Eye (tissue), 1 donor: ENCODE data around the gene FGD1.

Experiments used
- DNase-seq: peaks from one replicate; pipeline ENCODE4 v3.0.0-alpha.2; 2015

The FGD1 gene

GRCh38 chrX:54470054-54470760 lies 25.8 kb downstream of the FGD1 start:
- DNase-seq: no peak

DNA sequence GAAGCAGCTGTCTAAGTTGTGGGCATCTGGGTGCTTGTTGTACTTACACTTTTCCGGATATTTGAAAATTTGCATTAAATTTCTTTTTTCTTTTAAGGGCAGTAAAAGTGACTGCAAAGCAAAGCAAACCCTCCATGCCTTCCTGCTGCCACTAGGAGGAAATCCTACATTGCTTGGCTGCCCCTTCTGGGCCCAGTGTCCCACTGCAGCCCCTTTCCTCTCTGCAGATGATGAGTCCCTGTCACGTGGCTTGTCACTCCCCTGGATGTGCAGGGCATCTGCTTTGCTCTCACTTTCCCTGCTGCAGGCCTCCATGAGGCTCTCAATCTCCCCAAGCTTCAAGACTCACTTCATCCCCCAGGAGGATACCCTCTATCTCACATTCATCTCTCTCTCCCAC lies 43.1 kb downstream of the FGD1 start:
- peak; percentile 38 for DNase-seq

DNA sequence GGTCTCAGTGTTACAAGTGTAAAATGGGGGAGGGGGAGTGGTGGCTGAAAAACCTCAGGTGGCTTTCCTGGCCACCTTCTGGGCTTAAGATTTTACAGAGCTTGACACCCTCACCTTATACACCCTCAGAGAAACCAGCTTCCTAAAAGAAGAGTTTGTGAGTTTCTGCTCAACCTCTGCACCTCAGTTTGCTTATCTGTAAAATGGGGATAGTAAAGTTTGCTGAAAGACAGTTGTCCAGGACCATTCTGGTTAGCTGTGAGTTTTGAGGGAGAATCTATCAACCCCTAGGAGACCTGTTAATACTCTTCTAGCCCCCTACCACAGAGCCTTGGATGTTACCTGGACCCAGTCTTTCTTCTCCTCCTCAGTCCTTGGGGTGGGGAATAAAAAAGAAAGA lies 46.1 kb downstream of the FGD1 start:
- no peak for DNase-seq

- no peak for DNase-seq
Measured at GRCh38 chrX:54447461-54447860, 48.6 kb downstream of the FGD1 start.

DNA sequence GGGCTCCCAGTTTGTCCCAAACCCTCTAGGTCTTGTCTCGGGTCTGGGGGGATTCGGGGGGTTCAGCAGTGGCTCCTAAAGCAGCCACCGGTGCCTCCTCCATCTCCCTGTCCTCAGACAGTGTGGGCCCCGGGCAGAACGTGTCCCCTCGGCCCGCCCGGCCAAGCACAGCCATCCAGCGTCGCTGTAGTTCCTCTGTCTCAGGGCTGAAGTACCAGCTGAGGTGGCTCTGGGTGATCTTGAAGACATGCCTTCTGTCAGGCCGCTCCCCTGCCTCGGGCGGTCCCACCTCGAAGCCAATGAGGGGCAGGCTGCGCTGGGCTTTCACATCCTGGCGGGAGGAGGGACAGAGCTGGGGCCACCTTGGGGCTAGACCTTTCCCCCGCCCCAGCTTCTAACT lies 50.0 kb downstream of the FGD1 start:
- no peak for DNase-seq

DNA sequence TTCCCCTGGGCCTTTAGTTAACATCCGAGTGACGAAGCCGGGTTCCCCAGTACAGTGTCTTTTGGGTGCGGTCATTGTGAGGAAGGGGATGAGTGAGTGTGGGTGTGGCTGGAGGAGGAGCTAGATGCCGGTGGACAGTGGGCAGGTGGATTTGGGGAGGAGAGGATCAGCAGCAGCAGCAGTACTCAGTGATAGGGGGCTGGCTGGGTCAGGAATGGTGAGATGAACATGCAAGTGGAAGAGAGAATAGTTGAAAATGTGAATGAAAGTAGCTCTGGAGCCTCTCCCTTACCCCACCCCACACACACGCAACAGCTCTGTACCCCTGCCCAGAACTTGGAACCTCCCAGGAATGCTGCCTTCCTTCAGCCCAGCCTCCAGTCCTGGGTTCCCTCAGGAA lies 51.3 kb downstream of the FGD1 start:
- no peak for DNase-seq

GRCh38 chrX:54442790-54443189 lies 53.2 kb downstream of the FGD1 start:
- DNase-seq: no peak

DNA sequence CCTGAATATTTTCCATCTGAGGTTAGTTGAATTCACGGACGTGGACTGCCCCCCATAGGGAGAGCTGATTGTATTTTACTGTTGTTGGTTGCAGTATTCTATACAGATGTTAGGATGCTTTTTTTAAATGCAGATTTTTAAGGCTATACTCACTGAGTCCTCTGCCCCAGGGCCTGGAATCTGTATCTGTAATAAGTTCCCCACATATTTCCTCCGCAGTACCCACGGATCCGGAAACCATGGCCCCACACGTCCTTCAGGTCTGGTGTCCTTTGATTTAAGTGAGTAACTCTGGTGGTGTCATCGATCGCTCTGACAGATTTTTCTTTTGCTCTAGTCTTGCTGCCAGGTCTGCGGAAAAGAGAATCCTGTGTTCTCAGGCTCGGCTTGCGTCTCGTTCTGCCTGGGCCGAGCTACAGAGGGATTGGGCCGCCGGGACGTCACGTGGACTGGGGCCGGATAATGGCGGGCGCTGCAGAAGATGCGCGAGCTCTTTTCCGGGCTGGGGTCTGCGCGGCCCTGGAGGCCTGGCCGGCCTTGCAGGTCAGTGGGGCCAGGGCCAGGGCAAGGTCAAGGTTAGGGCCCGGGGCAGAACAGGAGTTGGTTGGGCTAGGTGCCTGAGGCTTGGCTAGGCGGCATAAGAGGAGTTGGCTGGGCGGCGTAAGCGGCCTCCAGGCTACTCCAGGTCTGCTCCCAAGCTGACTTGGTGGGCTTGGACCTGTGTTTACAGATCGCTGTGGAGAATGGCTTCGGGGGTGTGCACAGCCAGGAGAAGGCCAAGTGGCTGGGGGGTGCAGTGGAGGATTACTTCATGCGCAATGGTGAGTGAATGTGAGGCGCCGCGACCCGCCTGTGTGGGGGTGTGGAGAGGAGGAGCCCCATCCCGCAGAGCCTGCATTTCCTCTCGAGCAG lies 55.8 kb downstream of the FGD1 start, which contains the start of gene TSR2:
Gene TSR2, plus strand, starts transcription at position 445 of the 912 bp plus-strand sequence. Its CDS starts 18 bp downstream, at position 463.
- peak; percentile 91 for DNase-seq

DNA sequence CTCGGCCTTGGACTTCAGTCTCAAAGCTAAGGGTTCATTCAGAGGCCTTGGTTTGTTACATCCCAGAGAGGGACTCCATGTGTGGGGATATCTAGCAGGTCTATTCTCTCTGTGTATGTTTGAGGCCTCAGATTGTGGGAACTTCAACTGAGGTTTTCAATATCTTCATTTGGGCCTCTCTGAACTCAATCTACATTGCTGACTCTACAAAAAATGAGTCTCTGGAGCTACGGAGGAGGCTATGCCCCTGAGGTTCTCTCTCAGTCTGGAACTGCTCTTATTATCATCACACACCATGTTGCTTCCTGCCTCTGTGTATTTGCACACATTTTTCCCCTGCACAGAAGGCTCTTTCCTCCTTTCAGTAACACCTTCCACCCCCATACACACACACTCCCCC lies 60.9 kb downstream of the FGD1 start:
- DNase-seq: no peak

- DNase-seq: no peak
Measured at GRCh38 chrX:54430519-54430918, 65.5 kb downstream of the FGD1 start.

- no peak for DNase-seq
Measured at GRCh38 chrX:54427837-54428424, 68.1 kb downstream of the FGD1 start.

GRCh38 chrX:54423161-54423888 lies 72.7 kb downstream of the FGD1 start:
- no peak for DNase-seq

- no peak for DNase-seq
Measured at GRCh38 chrX:54422168-54422567, 73.9 kb downstream of the FGD1 start.

DNA sequence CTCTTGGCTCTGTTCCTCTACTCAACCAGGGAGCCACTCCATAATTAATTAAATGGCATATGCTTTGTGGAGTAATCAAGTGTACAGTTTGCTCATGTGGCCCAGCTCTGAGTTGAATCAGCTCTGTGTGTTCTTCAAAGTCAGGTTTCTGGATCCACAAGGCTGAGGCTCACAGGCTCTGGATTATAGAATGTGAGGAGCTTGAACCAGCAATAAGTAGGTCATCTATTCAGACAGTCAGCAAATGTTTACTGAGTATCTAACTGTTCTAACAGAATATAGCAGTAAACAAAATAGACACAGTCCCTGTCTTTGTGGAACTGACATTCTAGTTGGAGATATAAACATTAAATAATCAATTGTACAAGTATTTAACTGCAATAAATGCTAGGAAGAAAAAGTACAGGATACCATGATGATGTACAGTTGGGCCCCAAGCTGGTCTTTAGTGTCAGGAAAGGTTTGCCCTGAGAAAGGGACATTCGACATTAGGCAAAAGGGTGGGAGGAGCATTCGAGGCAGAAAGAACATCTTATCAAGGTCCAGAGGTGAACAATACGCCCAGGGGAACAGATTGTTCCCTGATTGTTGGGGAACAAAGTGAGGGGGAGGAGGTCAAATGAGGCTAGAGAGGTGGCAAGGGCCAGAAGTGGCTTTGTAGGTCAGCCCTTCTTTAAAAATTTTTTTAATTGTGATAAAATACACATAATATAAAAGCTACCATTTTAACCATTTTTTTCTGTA lies 76.3 kb downstream of the FGD1 start:
- no peak for DNase-seq

- no peak for DNase-seq
Measured at GRCh38 chrX:54416965-54417364, 79.1 kb downstream of the FGD1 start.

- DNase-seq: peak; percentile 60
Measured at GRCh38 chrX:54415534-54416350, 80.3 kb downstream of the FGD1 start.

GRCh38 chrX:54413753-54414152 lies 82.3 kb downstream of the FGD1 start:
- DNase-seq: no peak

- DNase-seq: no peak
Measured at GRCh38 chrX:54411732-54412131, 84.3 kb downstream of the FGD1 start.

DNA sequence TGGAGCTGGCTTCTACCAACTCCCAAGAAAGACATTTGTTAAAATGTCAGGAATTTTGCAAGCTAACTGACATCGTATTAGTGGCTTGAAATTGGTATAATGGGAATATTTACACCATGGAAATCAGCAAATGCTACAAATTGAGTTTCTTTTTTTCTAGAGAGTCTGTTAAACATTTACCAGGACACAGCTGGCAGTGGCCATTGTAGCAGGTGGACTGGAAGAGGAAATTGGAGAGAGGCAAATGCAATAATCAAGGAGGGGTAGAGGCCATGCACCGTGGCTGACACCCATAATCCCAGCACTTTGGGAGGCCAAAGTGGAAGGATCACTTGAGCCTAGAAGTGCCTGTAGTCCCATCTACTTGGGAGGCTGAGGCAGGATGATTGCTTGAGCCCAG lies 88.8 kb downstream of the FGD1 start:
- DNase-seq: no peak

DNA sequence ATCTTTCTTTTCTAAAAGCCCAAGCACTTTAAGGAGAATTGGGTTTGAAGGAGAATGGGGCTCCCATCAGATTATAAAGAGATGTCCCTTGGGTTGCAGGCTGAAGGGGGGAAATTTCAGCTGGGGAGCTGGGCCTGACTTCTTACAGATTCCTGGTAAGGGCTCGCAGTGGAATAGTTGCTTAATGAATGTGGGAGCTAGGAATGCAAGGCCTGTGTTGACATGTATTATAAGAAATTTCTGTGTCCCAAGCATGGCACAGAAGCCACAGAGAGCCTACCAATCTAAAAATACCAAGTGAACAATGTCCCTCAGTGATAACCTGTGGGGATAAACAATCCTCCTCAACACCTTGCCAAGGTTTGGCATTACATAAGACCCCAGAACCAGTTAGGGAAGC lies 98.9 kb downstream of the FGD1 start:
- no peak for DNase-seq
